HUES6 (cell line): Measurements from ENCODE around the gene TOR1B.
"Not testable (repeated sequence)": the region's sequence is repeated elsewhere in the genome, so short reads cannot be mapped to it uniquely, and the experiment has no call there.

Experiments used
- H3K27ac ChIP-seq: 2 replicates; pipeline ENCODE4 v1.7.0; 2013; ENCODE audit warnings: low read depth, mild to moderate bottlenecking, low read length, inconsistent platforms
- H3K27me3 ChIP-seq: 2 replicates; pipeline ENCODE4 v1.6.1; 2013; ENCODE audit warnings: low read length; ENCODE audit not compliant: control insufficient read depth, insufficient read depth
- H3K36me3 ChIP-seq: 2 replicates; pipeline ENCODE4 v1.6.1; 2013; ENCODE audit warnings: low read length; ENCODE audit not compliant: control insufficient read depth, insufficient read depth
- H3K4me1 ChIP-seq: 2 replicates; pipeline ENCODE4 v1.6.1; 2013; ENCODE audit warnings: low read length; ENCODE audit not compliant: control insufficient read depth, insufficient read depth
- H3K4me3 ChIP-seq: 2 replicates; pipeline ENCODE4 v1.5.1; 2013; ENCODE audit warnings: low read depth, low read length
- H3K9ac ChIP-seq: one replicate; pipeline ENCODE4 v1.6.1; 2013; ENCODE audit warnings: mild to moderate bottlenecking, low read length
- H3K9me3 ChIP-seq: 2 replicates; pipeline ENCODE4 v1.6.1; 2013; ENCODE audit warnings: low read depth, low read length; ENCODE audit not compliant: control insufficient read depth, insufficient read depth

Gene TOR1B

GRCh38 chr9:129776938-129777768 is 25.8 kb upstream of the TOR1B start:
- H3K36me3 ChIP-seq = no peaks in the 10 kb centered on the region
- no peaks in the 10 kb centered on the region for H3K9me3 ChIP-seq
- H3K27ac ChIP-seq = no peak overlapping the region
- H3K9ac ChIP-seq = peak overlapping the region; percentile 21
- no peaks in the 10 kb centered on the region for H3K27me3 ChIP-seq
- peak overlapping the region; percentile 27; the same call in 1 of the 2 replicates for H3K4me3 ChIP-seq
- H3K4me1 ChIP-seq = peaks cover 14% of the 10 kb centered on the region; the same call in 1 of the 2 replicates

DNA sequence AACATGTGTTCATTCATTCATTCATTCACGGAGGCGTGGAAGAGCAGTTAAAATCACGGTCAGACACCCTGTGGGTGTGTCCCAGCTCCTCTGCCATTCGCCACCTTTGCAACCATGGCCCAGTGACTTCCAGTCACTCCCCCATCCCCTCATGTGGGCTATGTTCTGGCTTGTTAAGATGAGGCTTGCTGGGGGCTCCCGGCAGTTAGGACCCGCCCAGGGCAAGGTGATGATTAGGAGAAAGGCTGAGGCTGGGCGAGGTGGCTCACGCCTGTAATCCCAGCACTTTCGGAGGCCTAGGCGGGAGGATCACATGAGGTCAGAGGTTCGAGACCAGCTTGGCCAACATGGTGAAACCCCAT is 25.2 kb upstream of the TOR1B start:
- Histone ChIP-seq H3K27ac (no peak overlapping the region), H3K36me3 (no peaks in the 10 kb centered on the region), H3K4me1 (peaks cover 14% of the 10 kb centered on the region; the same call in 1 of the 2 replicates), H3K27me3 (no peaks in the 10 kb centered on the region), H3K4me3 (no peak overlapping the region), H3K9me3 (no peaks in the 10 kb centered on the region), H3K9ac (no peak overlapping the region)

DNA sequence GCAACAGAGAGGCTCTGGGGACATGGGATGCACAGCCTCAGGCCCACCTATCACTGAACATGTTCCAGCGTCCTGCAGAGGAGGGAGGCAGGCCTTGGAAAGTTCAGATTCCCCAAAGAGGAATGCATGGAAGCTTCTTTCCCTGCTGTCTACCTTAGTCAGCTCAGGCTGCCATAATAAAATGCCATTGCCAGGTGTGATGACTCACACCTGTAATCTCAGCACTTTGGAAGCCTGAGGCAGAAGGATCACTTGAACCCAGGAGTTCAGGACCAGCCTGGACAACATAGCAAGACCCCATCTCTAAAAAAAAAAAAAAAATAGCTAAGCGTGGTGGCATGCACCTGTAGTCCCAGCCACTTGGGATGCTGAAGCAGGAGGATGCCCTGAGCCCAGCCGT is 24.5 kb upstream of the TOR1B start:
- no peak overlapping the region for H3K27ac ChIP-seq
- H3K9ac ChIP-seq = no peak overlapping the region
- no peaks in the 10 kb centered on the region for H3K9me3 ChIP-seq
- no peaks in the 10 kb centered on the region for H3K36me3 ChIP-seq
- H3K4me3 ChIP-seq = no peak overlapping the region
- H3K27me3 ChIP-seq = no peaks in the 10 kb centered on the region
- H3K4me1 ChIP-seq = peaks cover 14% of the 10 kb centered on the region; the same call in 1 of the 2 replicates

DNA sequence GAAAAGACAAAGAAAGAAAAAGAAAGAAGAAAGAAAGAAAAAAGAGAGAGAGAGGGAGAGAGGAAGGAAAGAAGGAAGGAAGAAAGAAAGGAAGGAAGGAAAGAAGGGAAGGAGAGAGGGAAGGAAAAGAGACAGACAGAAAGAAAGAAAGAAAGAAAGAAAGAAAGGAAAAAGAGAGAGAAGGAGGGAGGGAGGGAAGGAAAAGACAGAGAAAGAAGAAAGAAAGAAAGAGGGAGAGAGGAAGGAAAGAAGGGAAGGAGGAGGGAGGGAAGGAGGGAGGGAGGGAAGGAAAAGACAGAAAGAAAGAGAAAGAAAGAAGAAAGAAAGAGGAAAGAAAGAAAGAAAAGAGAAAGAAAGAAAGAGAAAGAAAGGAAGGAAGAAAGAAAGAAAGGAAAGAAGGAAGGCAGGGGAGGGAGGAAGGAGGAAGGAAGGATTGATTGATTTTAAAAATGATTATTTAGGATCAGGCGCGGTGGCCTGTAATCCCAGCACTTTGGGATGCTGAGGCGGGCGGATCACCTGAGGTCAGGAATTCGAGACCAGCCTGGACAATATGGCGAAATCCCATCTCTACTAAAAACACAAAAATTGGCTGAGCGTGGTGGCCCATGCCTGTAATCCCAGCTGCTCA is 23.3 kb upstream of the TOR1B start:
- Histone ChIP-seq H3K27me3 (no peaks in the 10 kb centered on the region), H3K4me3 (no peak overlapping the region), H3K27ac (no peak overlapping the region), H3K9me3 (no peaks in the 10 kb centered on the region), H3K9ac (no peak overlapping the region), H3K4me1 (peaks cover 14% of the 10 kb centered on the region; the same call in 1 of the 2 replicates), H3K36me3 (no peaks in the 10 kb centered on the region)

- Histone ChIP-seq H3K9me3 (no peaks in the 10 kb centered on the region), H3K27me3 (no peaks in the 10 kb centered on the region), H3K4me3 (no peak overlapping the region), H3K27ac (no peak overlapping the region), H3K4me1 (peaks cover 14% of the 10 kb centered on the region; the same call in 1 of the 2 replicates), H3K36me3 (no peaks in the 10 kb centered on the region), H3K9ac (no peak overlapping the region)
These were observed 21.9 kb upstream of the TOR1B start for GRCh38 chr9:129781131-129781530.

DNA sequence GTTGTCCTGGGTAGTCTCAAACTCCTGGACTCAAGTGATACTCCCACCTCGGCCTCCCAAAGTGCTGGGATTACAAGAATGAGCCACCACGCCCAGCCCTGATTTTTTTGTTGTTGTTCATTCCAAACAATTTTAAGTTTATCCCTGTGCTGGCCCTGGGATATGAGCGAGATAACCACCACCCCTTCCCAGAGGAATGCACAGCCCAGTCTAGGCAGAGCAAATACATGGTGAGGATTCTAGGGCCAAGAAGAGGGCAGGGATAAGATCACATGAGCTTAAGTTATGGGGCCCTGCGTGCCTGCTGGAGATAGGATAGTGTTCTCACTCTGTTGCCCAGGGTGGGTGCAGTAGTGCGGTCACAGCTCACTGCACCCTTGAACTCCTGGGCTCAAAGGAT is 21.0 kb upstream of the TOR1B start:
- Histone ChIP-seq H3K27ac (no peak overlapping the region), H3K9me3 (no peaks in the 10 kb centered on the region), H3K4me1 (peaks cover 7% of the 10 kb centered on the region; the same call in 1 of the 2 replicates), H3K4me3 (no peak overlapping the region), H3K27me3 (no peaks in the 10 kb centered on the region; the same call in 1 of the 2 replicates), H3K9ac (no peak overlapping the region), H3K36me3 (no peaks in the 10 kb centered on the region)

DNA sequence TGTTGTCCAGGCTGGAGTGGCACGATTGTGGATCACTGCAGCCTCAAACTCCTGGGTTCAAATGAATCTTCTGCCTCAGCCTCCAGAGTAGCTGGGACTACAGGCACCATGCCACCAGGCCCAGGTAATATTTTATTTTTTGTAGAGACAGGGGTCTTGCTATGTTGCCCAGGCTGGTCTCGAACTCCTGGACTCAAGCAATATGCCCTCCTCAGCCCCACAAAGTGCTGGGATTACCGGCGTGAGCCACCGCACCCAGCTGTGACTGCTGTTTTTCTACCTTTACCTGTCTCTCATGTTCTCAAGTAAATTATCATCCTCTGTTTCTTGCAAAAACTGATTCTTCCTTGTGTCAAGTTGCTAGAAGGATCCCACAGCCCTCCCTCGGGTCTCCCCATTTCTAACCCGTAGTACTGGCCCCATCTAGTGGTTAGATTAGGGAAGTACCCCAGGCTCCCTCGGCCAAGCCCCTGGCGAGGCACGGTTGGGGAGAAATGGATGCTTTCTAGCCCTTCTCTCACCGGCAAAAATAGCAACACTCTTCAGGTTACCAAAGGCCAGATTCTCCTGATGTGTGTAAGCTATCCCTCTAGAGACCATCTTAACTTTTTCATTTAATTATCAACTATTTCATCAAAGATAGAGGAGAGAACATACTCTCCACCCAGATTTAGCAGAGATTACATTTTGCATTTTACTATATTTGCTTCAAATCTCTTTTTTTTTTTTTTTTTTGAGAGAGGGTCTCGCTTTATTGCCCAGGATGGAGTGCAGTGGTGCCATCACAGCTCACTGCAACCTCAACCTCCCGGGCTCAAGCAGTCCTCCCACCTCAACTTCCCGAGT is 19.2 kb upstream of the TOR1B start:
- no peak overlapping the region for H3K27ac ChIP-seq
- H3K36me3 ChIP-seq = no peaks in the 10 kb centered on the region
- H3K27me3 ChIP-seq = no peaks in the 10 kb centered on the region; the same call in 1 of the 2 replicates
- H3K9me3 ChIP-seq = no peaks in the 10 kb centered on the region
- H3K9ac ChIP-seq = no peak overlapping the region
- no peaks in the 10 kb centered on the region for H3K4me1 ChIP-seq
- no peak overlapping the region for H3K4me3 ChIP-seq

GRCh38 chr9:129784970-129785369 is 18.0 kb upstream of the TOR1B start:
- not testable (repeated sequence) for H3K4me1 ChIP-seq, H3K27ac ChIP-seq

GRCh38 chr9:129785866-129786265 is 17.1 kb upstream of the TOR1B start:
- Histone ChIP-seq H3K27me3 (no peaks in the 10 kb centered on the region; the same call in 1 of the 2 replicates), H3K36me3 (no peaks in the 10 kb centered on the region), H3K4me1 (no peaks in the 10 kb centered on the region), H3K9ac (no peak overlapping the region), H3K27ac (no peak overlapping the region), H3K9me3 (no peaks in the 10 kb centered on the region), H3K4me3 (no peak overlapping the region)

More at GRCh38 chr9:129784970-129785369, 18.0 kb upstream of the TOR1B start:
- not testable (repeated sequence) for H3K27me3 ChIP-seq, H3K9me3 ChIP-seq, H3K4me3 ChIP-seq, H3K36me3 ChIP-seq, H3K9ac ChIP-seq

GRCh38 chr9:129786481-129786880 is 16.5 kb upstream of the TOR1B start:
- no peaks in the 10 kb centered on the region for H3K4me1 ChIP-seq
- no peak overlapping the region for H3K9ac ChIP-seq
- H3K9me3 ChIP-seq = no peaks in the 10 kb centered on the region
- H3K27ac ChIP-seq = no peak overlapping the region
- H3K36me3 ChIP-seq = no peaks in the 10 kb centered on the region
- H3K4me3 ChIP-seq = no peak overlapping the region
- H3K27me3 ChIP-seq = no peaks in the 10 kb centered on the region; the same call in 1 of the 2 replicates
